ENCODE measurements around the gene JUP. TPM values are rescaled to one million over a fixed set of nuclear protein-coding genes. Genes with fewer than 3 reads are reported as not detected.

JUP gene
- total RNA-seq, 1 experiment from 2014 or later: 224 TPM

DNA sequence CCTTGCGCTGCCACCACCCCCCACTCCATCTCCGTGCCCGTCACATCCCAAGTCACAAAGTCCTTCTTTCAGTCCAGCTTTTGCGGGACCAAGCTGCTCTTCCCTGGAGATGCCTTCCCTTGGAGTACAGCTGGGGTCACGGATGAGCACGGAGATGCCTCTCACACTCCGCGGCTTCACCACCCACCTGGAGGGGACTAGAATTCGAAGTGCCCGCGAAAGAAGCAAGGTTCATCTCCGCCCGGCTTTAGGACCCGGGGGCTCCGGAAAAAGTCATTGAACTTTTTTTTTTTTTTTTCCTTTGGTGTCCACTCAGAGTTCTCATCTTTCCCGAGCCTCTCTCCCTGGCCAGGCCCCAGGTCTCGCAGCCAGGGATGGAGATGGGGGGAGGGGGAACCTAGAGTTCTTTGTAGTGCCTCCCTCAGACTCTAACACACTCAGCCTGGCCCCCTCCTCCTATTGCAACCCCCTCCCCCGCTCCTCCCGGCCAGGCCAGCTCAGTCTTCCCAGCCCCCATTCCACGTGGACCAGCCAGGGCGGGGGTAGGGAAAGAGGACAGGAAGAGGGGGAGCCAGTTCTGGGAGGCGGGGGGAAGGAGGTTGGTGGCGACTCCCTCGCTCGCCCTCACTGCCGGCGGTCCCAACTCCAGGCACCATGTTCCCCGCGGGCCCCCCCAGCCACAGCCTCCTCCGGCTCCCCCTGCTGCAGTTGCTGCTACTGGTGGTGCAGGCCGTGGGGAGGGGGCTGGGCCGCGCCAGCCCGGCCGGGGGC, 26.1 kb upstream of the JUP start, which contains the start of gene FKBP10:
TSS of gene FKBP10 (plus strand) at position 624 of the 771 bp plus-strand sequence. CDS start at position 655, 31 bp downstream.
- no peaks in the 10 kb centered on the region for H3K36me3 ChIP-seq (ENCODE audit: control insufficient read depth in 1 of 2, insufficient read depth in 2 of 2, low read length in 2 of 2)
- ChIA-PET POLR2A (interaction anchor here (0.5 to 2.7 kb wide), 4 partner anchors 13 to 124 kb away, joined by 3 to 11 read pairs (median 4); partner anchors contain the start of genes EIF1 and JUP), CTCF (interaction anchor here (1.2 to 3.5 kb wide), 3 partner anchors 11 to 75 kb away, joined by 5 to 25 read pairs (median 9); partner anchors contain the start of gene JUP), RAD21 (ENCODE audit: low non-redundant PET in 1 of 2, low total read pairs in 2 of 2, uncharacterized antibody in 2 of 2, unreplicated experiment in 2 of 2) (no interaction called here)
- H3K27ac ChIP-seq (ENCODE audit: low read depth, low read length): peak within 1 kb of the TSS; percentile 97
- TF ChIP-seq ZFX (IDR thresholded peaks at IDR 0.05) (peak; percentile 47; the same call in 1 of the 2 replicates), RAD21 (IDR thresholded peaks at IDR 0.05; ENCODE audit: low read depth) (no peak), MAX (IDR thresholded peaks at IDR 0.05) (peak; percentile 91), POLR2A (IDR thresholded peaks at IDR 0.05; ENCODE audit: borderline replicate concordance, extremely low read depth, insufficient read depth, insufficient read length) (peak; percentile 23), SP1 (IDR thresholded peaks at IDR 0.05; ENCODE audit: low read depth) (peak; percentile 52), TCF7L2 (IDR thresholded peaks at IDR 0.05; ENCODE audit: borderline replicate concordance, extremely low read depth, insufficient read depth, insufficient read length) (peak; percentile 81), FOSL1 (IDR thresholded peaks at IDR 0.05; ENCODE audit: low read depth) (peak; percentile 76), SIN3A (IDR thresholded peaks at IDR 0.05; ENCODE audit: low read depth) (no peak), CBX3 (IDR thresholded peaks at IDR 0.05; ENCODE audit: low read depth) (no peak), POLR2AphosphoS5 (IDR thresholded peaks at IDR 0.05; ENCODE audit: low read depth, low read length) (peak; percentile 13), ZNF274 (IDR thresholded peaks at IDR 0.05; ENCODE audit: low read depth, low read length) (no peak)
- intact Hi-C loops (cut with micrococcal nuclease): no loop called here
- H3K4me1 ChIP-seq (ENCODE audit: control insufficient read depth in 1 of 2, insufficient read depth in 2 of 2, low read length in 2 of 2): peaks cover 10 to 41% of the 10 kb centered on the region in 2 experiments; a peak in 3 of 4 replicates
- H3K9ac ChIP-seq (ENCODE audit: low read length): peak within 1 kb of the TSS; percentile 71
- peak within 1 kb of the TSS; percentile 99 for H3K4me2 ChIP-seq (ENCODE audit: low read length)
- H3K9me3 ChIP-seq (ENCODE audit: control insufficient read depth in 1 of 2, insufficient read depth in 1 of 2, low read depth in 1 of 2, low read length in 2 of 2): no peaks in the 10 kb centered on the region
- ATAC-seq (peak; percentile 48), DNase-seq (ENCODE audit: low read depth, low spot score) (peak; percentile 54)
- H3K4me3 ChIP-seq (replicated peaks in 1 of 2; ENCODE audit: low read depth in 1 of 2, low read length in 2 of 2): peak within 1 kb of the TSS; percentile 66 to 72
- peak within 1 kb of the TSS; percentile 86 for H2AFZ ChIP-seq (ENCODE audit: low read depth, low read length, poor library complexity, severe bottlenecking)
- H3K79me2 ChIP-seq (ENCODE audit: insufficient read depth, low read length): peaks cover 30% of the 10 kb centered on the region; the same call in 1 of the 2 replicates
- no TSS peak for BruUV-seq (replicated peaks)
- no peaks in the 10 kb centered on the region for H3K9me2 ChIP-seq (ENCODE audit: insufficient read depth)
- H3K27me3 ChIP-seq (ENCODE audit: insufficient read depth, low read length): no peaks in the 10 kb centered on the region
- H4K20me1 ChIP-seq (ENCODE audit: insufficient read depth): no peaks in the 10 kb centered on the region

Data from HCT116 (cell line).